PC-9 (cell line): ENCODE results near the gene SHISA5.

Source experiments
- CTCF ChIP-seq: fragments of 200-600 bp; sonication (generic); conservative IDR thresholded peaks from 2 replicates; pipeline ENCODE4 v1.6.1; 2017; ENCODE audit warnings: mixed run types, antibody characterized with exemption, mild to moderate bottlenecking, moderate library complexity
- EZH2 ChIP-seq: fragments of 200-600 bp; sonication (generic); IDR thresholded peaks from 2 replicates; pipeline ENCODE4 v1.8.0; 2017; ENCODE audit warnings: antibody characterized with exemption, low read depth

GRCh38 chr3:48423883-48424695 is 79.9 kb downstream of the SHISA5 start:
- no peak for TF ChIP-seq CTCF
- no peak for TF ChIP-seq EZH2
